Measurements from ENCODE around the gene SMYD3. TPM values are rescaled to one million over a fixed set of nuclear protein-coding genes. Genes with fewer than 3 reads are reported as not detected.
A peak's percentile ranks its signal among the peaks of the same experiment; 100 is the strongest.

The SMYD3 gene
- total RNA-seq, 1 experiment from 2014 or later = 25.5 TPM

- H3K27me3 ChIP-seq (ENCODE audit: insufficient read depth, low read length) = no peaks in the 10 kb centered on the region
- H3K4me3 Mint-ChIP-seq = no peak overlapping the region
- no peak for DNase-seq
- no peaks in the 10 kb centered on the region for H3K79me1 ChIP-seq (ENCODE audit: insufficient read depth, low read depth, low read length, poor library complexity, severe bottlenecking)
- no peak overlapping the region for H2AFZ ChIP-seq (ENCODE audit: low read length)
- H3K27ac ChIP-seq (ENCODE audit: insufficient read length, low read depth, low read length) = no peak overlapping the region
- no peak overlapping the region for H3K4ac ChIP-seq (ENCODE audit: low read depth, low read length)
- peaks cover 24 to 36% of the 10 kb centered on the region in 2 experiments for H3K4me1 Mint-ChIP-seq
- H3K18ac ChIP-seq (ENCODE audit: insufficient read length, low read depth, low read length) = no peak overlapping the region
- H4K91ac ChIP-seq (ENCODE audit: insufficient read length, low read depth, low read length) = no peak overlapping the region
- TF ChIP-seq CTCF (conservative IDR thresholded peaks at IDR 0.05) = no peak
- H3K9ac ChIP-seq (ENCODE audit: extremely low read depth, insufficient read length, low read length) = no peak overlapping the region
- no peak overlapping the region for H2BK15ac ChIP-seq (ENCODE audit: low read depth, low read length)
- H3K36me3 Mint-ChIP-seq (ENCODE audit: insufficient read depth in 1 of 3, low read depth in 3 of 3) = no peaks in the 10 kb centered on the region
- H4K20me1 ChIP-seq (ENCODE audit: control insufficient read depth, insufficient read depth, insufficient read length) = no peaks in the 10 kb centered on the region
- H3K27ac Mint-ChIP-seq = peak overlapping the region in 1 of 3 experiments; percentile 33; a peak in 1 of 7 replicates
- no peak overlapping the region for H3K4me2 ChIP-seq (ENCODE audit: insufficient read depth, insufficient read length, low read length)
- no peaks in the 10 kb centered on the region for H3K4me1 ChIP-seq (ENCODE audit: insufficient read depth, low read length)
- H3K9me3 ChIP-seq (ENCODE audit: control insufficient read depth, low read depth, low read length) = no peaks in the 10 kb centered on the region
- H2BK120ac ChIP-seq (ENCODE audit: low read depth, low read length, poor library complexity, severe bottlenecking) = no peak overlapping the region
- no peak overlapping the region for H2BK12ac ChIP-seq (ENCODE audit: insufficient read length, low read depth, low read length)
- no peak overlapping the region for H3K23ac ChIP-seq (ENCODE audit: insufficient read length, low read depth, low read length)
- H4K5ac ChIP-seq (ENCODE audit: insufficient read length, low read depth, low read length) = no peak overlapping the region
- no peak overlapping the region for H3K14ac ChIP-seq (ENCODE audit: insufficient read depth, low read length)
- no peaks in the 10 kb centered on the region for H3K27me3 Mint-ChIP-seq (ENCODE audit: low read depth)
- no peak overlapping the region for H2BK5ac ChIP-seq (ENCODE audit: insufficient read length, low read length)
- H2AK5ac ChIP-seq (ENCODE audit: insufficient read length, low read length) = no peak overlapping the region
- H3T11ph ChIP-seq (ENCODE audit: low read length) = no peak overlapping the region
- no CpG with 5 or more reads among the region's 2 CpGs for WGBS (ENCODE audit: extremely low coverage, insufficient read length, low lambda C conversion rate)
- no peaks in the 10 kb centered on the region for H3K79me2 ChIP-seq (ENCODE audit: insufficient read depth, low read length)
- H4K8ac ChIP-seq (replicated peaks; ENCODE audit: insufficient read length, low read depth, low read length) = no peak overlapping the region
- no peak overlapping the region for H2BK20ac ChIP-seq (ENCODE audit: low read depth, low read length, poor library complexity, severe bottlenecking)
- H3K56ac ChIP-seq (ENCODE audit: insufficient read length, low read depth, low read length) = no peak overlapping the region
- no peaks in the 10 kb centered on the region for H3K9me3 Mint-ChIP-seq
- no peaks in the 10 kb centered on the region for H3K23me2 ChIP-seq (ENCODE audit: insufficient read length, low read depth, low read length, poor library complexity, severe bottlenecking)
Observed at GRCh38 chr1:246074421-246074820, 432.7 kb downstream of the SMYD3 start.

All from H9 (cell line).